Spleen (tissue), 7 donors: ENCODE results near the gene DAB1.

Source experiments
- CTCF ChIP-seq, 11 experiments: fragments of 200-600 bp in 7 of 11; fragments of 450-650 bp in 4 of 11; sonication (generic) in 4 of 11; IDR thresholded peaks in 8 of 11; conservative IDR thresholded peaks in 3 of 11; 1 replicate in 7 of 11; 2 replicates in 4 of 11; pipeline versions ENCODE4 v1.4.0 to v1.8.0; 2016 to 2021; ENCODE audit warnings: antibody characterized with exemption in 11 of 11, inconsistent platforms in 4 of 11, mild to moderate bottlenecking in 1 of 11
- POLR2AphosphoS5 ChIP-seq, 3 donors: sonication (generic); formaldehyde crosslinking; IDR thresholded peaks; one replicate each; pipeline ENCODE4 v1.5.1; 2017; ENCODE audit warnings: antibody characterized with exemption in 3 of 3
- donor health status: DM: no; HTN: no; CAD: no; lungs with moderate emphysema.
- donor health status: DM: no; HTN: no; CAD: no.
- donor health status: DM: no; HTN: no; CAD: no.

DNA sequence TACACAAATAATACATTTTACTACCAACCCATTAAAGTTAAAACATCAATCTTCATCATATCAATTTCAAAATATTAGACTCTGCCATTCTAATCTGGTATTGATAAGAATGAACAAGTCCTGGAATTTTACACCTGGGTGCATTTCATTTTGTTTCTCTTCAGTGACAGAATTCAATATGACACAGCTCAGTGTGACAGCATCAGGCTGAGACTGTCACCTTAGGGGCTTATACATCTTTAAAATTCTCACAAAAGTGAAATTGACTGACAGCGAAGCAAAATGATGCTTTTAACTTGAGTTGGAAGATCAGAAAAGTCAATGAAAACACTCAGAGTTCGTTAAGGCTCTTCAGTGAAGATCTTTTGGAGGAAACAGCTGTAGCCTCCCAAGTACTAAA is 213.0 kb downstream of the DAB1 start:
- TF ChIP-seq CTCF (IDR thresholded peaks at IDR 0.05 in 8 of 11, conservative IDR thresholded peaks at IDR 0.05 in 3 of 11) (no peak), POLR2AphosphoS5 (IDR thresholded peaks at IDR 0.05) (no peak)
